Measurements from ENCODE around the gene ADCYAP1R1. TPM values are rescaled to one million over a fixed set of nuclear protein-coding genes. Genes with fewer than 3 reads are reported as not detected.

The ADCYAP1R1 gene
- total RNA-seq, 4 donors from 2014 or later, result 0.27 to 1.4 (median 0.59) TPM

DNA sequence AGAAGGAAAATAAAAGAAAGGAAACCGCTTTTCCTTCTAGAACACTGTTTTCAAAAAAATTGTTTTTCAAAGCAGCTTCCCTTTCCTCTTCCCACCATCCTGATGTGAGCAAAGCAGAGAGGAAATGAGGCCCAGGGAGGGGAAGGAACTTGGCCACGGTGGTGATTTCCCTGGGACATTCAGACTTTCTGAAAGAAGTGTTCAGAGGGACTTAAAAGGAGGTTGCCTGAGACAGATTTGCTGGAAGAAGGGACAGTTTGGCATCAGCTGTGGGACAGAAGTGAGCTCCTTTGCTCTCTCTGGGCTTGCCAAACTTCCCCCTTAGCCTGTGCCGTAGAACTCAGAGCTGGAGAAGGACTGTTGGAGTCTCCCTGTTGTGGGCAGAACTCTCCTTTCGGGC is 30.3 kb downstream of the ADCYAP1R1 start:
- no peak overlapping the region for H3K27ac ChIP-seq
- no peak for TF ChIP-seq POLR2A (IDR thresholded peaks at IDR 0.05)
- TF ChIP-seq, protein P1, sequence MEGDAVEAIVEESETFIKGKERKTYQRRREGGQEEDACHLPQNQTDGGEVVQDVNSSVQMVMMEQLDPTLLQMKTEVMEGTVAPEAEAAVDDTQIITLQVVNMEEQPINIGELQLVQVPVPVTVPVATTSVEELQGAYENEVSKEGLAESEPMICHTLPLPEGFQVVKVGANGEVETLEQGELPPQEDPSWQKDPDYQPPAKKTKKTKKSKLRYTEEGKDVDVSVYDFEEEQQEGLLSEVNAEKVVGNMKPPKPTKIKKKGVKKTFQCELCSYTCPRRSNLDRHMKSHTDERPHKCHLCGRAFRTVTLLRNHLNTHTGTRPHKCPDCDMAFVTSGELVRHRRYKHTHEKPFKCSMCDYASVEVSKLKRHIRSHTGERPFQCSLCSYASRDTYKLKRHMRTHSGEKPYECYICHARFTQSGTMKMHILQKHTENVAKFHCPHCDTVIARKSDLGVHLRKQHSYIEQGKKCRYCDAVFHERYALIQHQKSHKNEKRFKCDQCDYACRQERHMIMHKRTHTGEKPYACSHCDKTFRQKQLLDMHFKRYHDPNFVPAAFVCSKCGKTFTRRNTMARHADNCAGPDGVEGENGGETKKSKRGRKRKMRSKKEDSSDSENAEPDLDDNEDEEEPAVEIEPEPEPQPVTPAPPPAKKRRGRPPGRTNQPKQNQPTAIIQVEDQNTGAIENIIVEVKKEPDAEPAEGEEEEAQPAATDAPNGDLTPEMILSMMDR (IDR thresholded peaks at IDR 0.05), result no peak
- peak in 1 of 3 donors; percentile 7 for DNase-seq

DNA sequence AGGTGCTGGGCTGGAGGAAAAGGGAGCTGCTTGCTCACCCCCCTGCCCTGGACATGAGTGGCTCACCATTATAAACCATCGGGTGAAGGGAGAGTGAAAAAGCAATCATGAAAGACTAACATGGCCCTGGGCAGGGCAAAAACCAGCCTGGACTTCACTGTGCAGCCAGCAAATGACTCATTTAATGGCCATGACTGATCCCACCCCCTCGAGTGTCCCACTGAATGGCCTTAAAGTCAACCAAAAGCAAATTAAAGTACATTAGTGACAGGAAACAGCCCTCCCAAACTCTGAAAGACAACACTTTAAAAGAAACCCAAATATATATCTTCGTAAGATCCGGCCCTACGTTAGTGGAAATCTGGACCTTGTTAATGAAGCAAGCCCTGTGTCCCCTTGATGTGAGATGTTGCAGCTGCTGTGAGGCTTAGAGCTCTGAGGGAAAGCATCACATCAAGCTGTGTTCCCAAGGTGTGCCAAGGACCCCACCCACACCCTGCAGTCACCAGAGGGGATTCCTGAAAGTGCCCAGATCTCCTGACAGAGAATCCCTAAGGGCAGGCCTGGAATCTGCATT is 31.2 kb downstream of the ADCYAP1R1 start:
- H3K27ac ChIP-seq, result no peak overlapping the region
- no peak for TF ChIP-seq POLR2A (IDR thresholded peaks at IDR 0.05)
- TF ChIP-seq, protein P1 (IDR thresholded peaks at IDR 0.05), result no peak
- no peak overlapping the region for H3K4me3 ChIP-seq
- DNase-seq, result no peak
- no peaks in the 10 kb centered on the region for H3K27me3 ChIP-seq
- no peaks in the 10 kb centered on the region for H3K9me3 ChIP-seq
- H3K36me3 ChIP-seq, result no peaks in the 10 kb centered on the region
- H3K4me1 ChIP-seq, result no peaks in the 10 kb centered on the region

More for the DNA sequence above, 30.3 kb downstream of the ADCYAP1R1 start:
- Histone ChIP-seq H3K4me1 (no peaks in the 10 kb centered on the region), H3K27me3 (no peaks in the 10 kb centered on the region), H3K4me3 (no peak overlapping the region), H3K36me3 (no peaks in the 10 kb centered on the region), H3K9me3 (no peaks in the 10 kb centered on the region)

DNA sequence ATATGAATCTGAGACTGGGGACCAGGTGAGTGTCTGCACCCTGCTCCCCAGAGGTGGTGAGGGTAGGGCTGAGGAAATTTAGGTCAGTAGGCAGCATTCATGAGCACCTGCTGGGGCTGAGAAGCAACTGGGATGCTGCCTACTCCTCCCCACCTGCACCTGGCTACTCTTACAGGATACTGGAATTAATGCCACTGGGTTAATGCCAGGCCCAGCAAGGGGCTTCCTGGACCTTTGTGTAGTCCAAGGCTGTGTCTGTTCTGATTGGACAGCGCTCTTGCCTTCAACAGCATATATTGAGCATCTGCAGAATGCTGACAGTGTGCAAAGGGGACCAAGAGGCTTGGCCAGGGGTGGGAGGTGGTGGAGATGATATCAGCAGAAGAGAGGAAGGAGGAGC is 32.1 kb downstream of the ADCYAP1R1 start:
- peak in 1 of 3 donors; percentile 15 for DNase-seq
- no peak overlapping the region for H3K27ac ChIP-seq
- H3K9me3 ChIP-seq, result no peaks in the 10 kb centered on the region
- no peak for TF ChIP-seq POLR2A (IDR thresholded peaks at IDR 0.05)
- TF ChIP-seq, protein P1 (IDR thresholded peaks at IDR 0.05), result no peak
- H3K4me1 ChIP-seq, result no peaks in the 10 kb centered on the region
- no peaks in the 10 kb centered on the region for H3K36me3 ChIP-seq
- no peak overlapping the region for H3K4me3 ChIP-seq
- H3K27me3 ChIP-seq, result no peaks in the 10 kb centered on the region

DNA sequence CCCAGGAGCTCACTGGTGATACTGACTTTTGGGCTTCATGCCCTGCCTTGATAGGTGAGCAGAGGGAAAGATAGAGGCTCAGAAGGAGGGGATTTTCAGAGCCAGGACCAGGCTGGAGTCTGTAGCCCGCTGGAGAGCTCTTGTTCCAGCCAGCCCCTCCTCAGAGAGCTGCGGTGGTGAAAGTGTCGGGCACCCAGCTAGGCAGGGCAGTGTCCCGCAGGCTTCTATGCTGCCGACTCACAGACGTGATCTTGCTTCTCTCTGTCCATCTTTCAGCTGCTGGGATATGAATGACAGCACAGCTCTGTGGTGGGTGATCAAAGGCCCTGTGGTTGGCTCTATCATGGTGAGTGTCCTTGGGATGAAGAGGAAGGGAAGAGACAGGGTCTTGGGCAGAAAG is 35.2 kb downstream of the ADCYAP1R1 start:
- DNase-seq, result peak in 1 of 3 donors; percentile 13
- Histone ChIP-seq H3K27me3 (no peaks in the 10 kb centered on the region), H3K9me3 (no peaks in the 10 kb centered on the region), H3K4me1 (no peaks in the 10 kb centered on the region), H3K36me3 (no peaks in the 10 kb centered on the region), H3K4me3 (no peak overlapping the region), H3K27ac (no peak overlapping the region)
- TF ChIP-seq, protein P1 (IDR thresholded peaks at IDR 0.05), result no peak
- no peak for TF ChIP-seq POLR2A (IDR thresholded peaks at IDR 0.05)

DNA sequence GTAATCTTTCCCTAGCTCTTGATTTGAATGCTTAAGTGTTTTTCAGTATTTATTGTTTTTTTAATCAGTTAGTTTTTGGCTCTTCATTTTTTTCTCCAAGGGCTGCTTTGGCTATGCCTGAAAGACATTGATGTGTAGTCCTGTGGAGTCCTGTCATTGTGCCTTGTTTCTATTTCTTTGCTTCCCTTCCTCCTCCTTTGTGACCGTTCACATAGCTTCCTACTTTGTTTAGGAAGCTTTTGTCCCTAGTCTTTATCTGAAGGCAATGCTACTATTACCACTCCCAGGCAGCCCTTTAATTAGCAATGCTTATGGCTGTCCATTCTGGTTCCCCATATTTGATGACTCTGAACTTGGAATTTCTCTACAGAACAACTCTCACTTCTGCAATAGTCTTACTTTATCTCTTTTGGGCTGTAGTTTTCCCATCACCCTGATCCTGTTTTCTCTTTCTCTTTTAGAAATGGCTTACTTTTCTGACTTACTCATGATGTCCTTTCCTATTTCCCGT is 39.9 kb downstream of the ADCYAP1R1 start:
- DNase-seq, result no peak
- Histone ChIP-seq H3K9me3 (no peaks in the 10 kb centered on the region), H3K36me3 (no peaks in the 10 kb centered on the region), H3K27ac (no peak overlapping the region), H3K27me3 (no peaks in the 10 kb centered on the region), H3K4me3 (no peak overlapping the region), H3K4me1 (no peaks in the 10 kb centered on the region)
- TF ChIP-seq, protein P1 (IDR thresholded peaks at IDR 0.05), result no peak
- TF ChIP-seq POLR2A (IDR thresholded peaks at IDR 0.05), result no peak

Measured in Peyer's patch (tissue), 4 donors.